Panc1 (cell line): Measurements from ENCODE around the gene ASXL3. TPM values are rescaled to one million over a fixed set of nuclear protein-coding genes. Genes with fewer than 3 reads are reported as not detected.

ENCODE experiments used
- ATAC-seq: fragments of 200-7000 bp; cut with Tn5 transposase; 2 replicates; pipeline ENCODE4 v1.9.1; 2020; ENCODE audit warnings: mild to moderate bottlenecking, moderate library complexity
- BruUV-seq: library from RNA; stranded (reverse); fragments of 400-500 nt; replicated peaks from 2 replicates; lab custom pipeline; 2021; lab: Mats Ljungman, UMichigan
- CTCF ChIA-PET: fragments of 300-600 bp; sonication (Branson Sonifier 250); formaldehyde crosslinking; loops from one replicate; lab custom pipeline; 2022; ENCODE audit warnings: antibody characterized with exemption; lab: Charles Lee
- POLR2A ChIA-PET: fragments of 300-600 bp; sonication (Branson Sonifier 250); formaldehyde crosslinking; loops from one replicate; lab custom pipeline; 2022; ENCODE audit warnings: antibody characterized with exemption; lab: Charles Lee
- DNase-seq: peaks from one replicate; pipeline ENCODE4 v3.0.0-alpha.2; 2010; ENCODE audit warnings: low read depth, low spot score
- H3K27ac ChIP-seq: 2 replicates; pipeline ENCODE4 v1.5.1; 2011; ENCODE audit warnings: mild to moderate bottlenecking, low read length, inconsistent platforms
- H3K27me3 ChIP-seq: fragments of 200-500 bp; sonication (Bioruptor generic); 2 replicates; pipeline ENCODE4 v1.6.0; 2014; ENCODE audit warnings: low read length, inconsistent platforms; ENCODE audit not compliant: control insufficient read depth, insufficient read depth
- H3K36me3 ChIP-seq: fragments of 200-500 bp; sonication (Bioruptor generic); 2 replicates; pipeline ENCODE4 v1.5.1; 2014; ENCODE audit warnings: inconsistent platforms, mild to moderate bottlenecking, low read length, moderate library complexity; ENCODE audit not compliant: control insufficient read depth, insufficient read depth
- H3K4me1 ChIP-seq: 2 replicates; pipeline ENCODE4 v1.5.1; 2011; ENCODE audit warnings: inconsistent platforms, mild to moderate bottlenecking, low read length, moderate library complexity; ENCODE audit not compliant: control insufficient read depth, insufficient read depth
- H3K4me3 ChIP-seq, 2 experiments: 2 replicates each; pipeline ENCODE4 v1.5.1; 2011 to 2012; ENCODE audit warnings: low read depth in 2 of 2, low read length in 2 of 2, mild to moderate bottlenecking in 2 of 2, inconsistent platforms in 1 of 2, moderate library complexity in 1 of 2
- H3K9me3 ChIP-seq: fragments of 200-500 bp; sonication (Bioruptor generic); 2 replicates; pipeline ENCODE4 v1.5.1; 2014; ENCODE audit warnings: low read depth, mild to moderate bottlenecking, inconsistent platforms, low read length, moderate library complexity; ENCODE audit not compliant: control insufficient read depth, insufficient read depth
- POLR2AphosphoS5 ChIP-seq: IDR thresholded peaks from 2 replicates; pipeline ENCODE4 v1.6.1; 2012; ENCODE audit warnings: mild to moderate bottlenecking, low read depth, low read length, moderate library complexity
- SIN3A ChIP-seq: IDR thresholded peaks from 2 replicates; pipeline ENCODE4 v1.6.1; 2012; ENCODE audit warnings: low read depth, mild to moderate bottlenecking, low read length, moderate library complexity, borderline replicate concordance; ENCODE audit not compliant: insufficient read depth
- TCF7L2 ChIP-seq: IDR thresholded peaks from 2 replicates; pipeline ENCODE4 v1.6.1; 2011; ENCODE audit warnings: mild to moderate bottlenecking, low read depth, low read length, inconsistent platforms
- in situ Hi-C: cut with HindIII; loops from 2 replicates; pipeline ENCODE4 v1.10.0; 2016; ENCODE audit warnings: low sequenced_read_pairs, low pct_unique_long_range_greater_than_20kb
- intact Hi-C: fragments of 100-400 bp; cut with micrococcal nuclease; formaldehyde crosslinking; loops from one replicate; pipeline ENCODE4 v1.10.0; 2022; ENCODE audit not compliant: unreplicated experiment
- total RNA-seq: library from RNA; stranded (reverse); gene quantifications from one replicate; pipeline ENCODE4 v1.2.1, GENCODE V29; 2021; ENCODE audit not compliant: unreplicated experiment
- TF ChIP-seq, protein P1 (sequence below): fragments of 450-650 bp; IDR thresholded peaks from 2 replicates; pipeline ENCODE4 v1.5.1; 2017; ENCODE audit warnings: mild to moderate bottlenecking
- TF ChIP-seq, protein P2 (sequence below), 2 experiments: IDR thresholded peaks; 2 replicates each; pipeline ENCODE4 v1.6.1; 2011 to 2012; ENCODE audit warnings: low read depth in 2 of 2, control low read depth in 1 of 2, low read length in 1 of 2, mild to moderate bottlenecking in 1 of 2, moderate library complexity in 1 of 2; ENCODE audit not compliant: insufficient read depth in 1 of 2

Gene ASXL3
- total RNA-seq, 1 experiment from 2014 or later = 0.74 TPM

DNA sequence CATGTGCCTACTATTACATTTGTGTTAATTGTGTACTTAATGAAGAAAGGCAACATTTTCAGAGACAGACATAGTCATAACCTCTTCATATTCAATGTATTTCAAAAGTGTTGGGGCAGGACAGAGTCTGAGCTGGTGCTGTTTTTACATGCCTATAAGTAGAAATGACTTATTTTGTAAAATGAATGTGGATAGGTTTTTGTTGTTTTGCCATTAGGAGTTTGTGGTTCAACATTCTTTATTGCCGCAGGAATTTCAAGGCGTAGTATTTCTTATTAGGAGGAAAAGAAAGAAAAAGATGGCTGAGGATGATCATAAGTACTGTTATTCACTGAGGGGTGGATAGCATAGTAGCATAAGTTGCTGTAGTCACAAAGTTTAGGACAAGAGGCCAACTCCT, 21.2 kb upstream of the ASXL3 start:
- H3K36me3 ChIP-seq = no peaks in the 10 kb centered on the region
- no peaks in the 10 kb centered on the region for H3K27me3 ChIP-seq
- H3K27ac ChIP-seq = no peak overlapping the region
- POLR2A ChIA-PET = no interaction called here
- ATAC-seq (no peak), DNase-seq (no peak)
- intact Hi-C loops (no loop called here), in situ Hi-C loops (no loop called here)
- no peak overlapping the region for H3K4me3 ChIP-seq
- H3K4me1 ChIP-seq = no peaks in the 10 kb centered on the region
- CTCF ChIA-PET = interaction anchor here (1.2 kb wide), 1 partner anchor 14 kb away, joined by 3 read pairs; no protein-coding TSS in a partner anchor
- TF ChIP-seq, protein P1, sequence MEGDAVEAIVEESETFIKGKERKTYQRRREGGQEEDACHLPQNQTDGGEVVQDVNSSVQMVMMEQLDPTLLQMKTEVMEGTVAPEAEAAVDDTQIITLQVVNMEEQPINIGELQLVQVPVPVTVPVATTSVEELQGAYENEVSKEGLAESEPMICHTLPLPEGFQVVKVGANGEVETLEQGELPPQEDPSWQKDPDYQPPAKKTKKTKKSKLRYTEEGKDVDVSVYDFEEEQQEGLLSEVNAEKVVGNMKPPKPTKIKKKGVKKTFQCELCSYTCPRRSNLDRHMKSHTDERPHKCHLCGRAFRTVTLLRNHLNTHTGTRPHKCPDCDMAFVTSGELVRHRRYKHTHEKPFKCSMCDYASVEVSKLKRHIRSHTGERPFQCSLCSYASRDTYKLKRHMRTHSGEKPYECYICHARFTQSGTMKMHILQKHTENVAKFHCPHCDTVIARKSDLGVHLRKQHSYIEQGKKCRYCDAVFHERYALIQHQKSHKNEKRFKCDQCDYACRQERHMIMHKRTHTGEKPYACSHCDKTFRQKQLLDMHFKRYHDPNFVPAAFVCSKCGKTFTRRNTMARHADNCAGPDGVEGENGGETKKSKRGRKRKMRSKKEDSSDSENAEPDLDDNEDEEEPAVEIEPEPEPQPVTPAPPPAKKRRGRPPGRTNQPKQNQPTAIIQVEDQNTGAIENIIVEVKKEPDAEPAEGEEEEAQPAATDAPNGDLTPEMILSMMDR = no peak
- no peak for TF ChIP-seq TCF7L2
- TF ChIP-seq, protein P2, sequence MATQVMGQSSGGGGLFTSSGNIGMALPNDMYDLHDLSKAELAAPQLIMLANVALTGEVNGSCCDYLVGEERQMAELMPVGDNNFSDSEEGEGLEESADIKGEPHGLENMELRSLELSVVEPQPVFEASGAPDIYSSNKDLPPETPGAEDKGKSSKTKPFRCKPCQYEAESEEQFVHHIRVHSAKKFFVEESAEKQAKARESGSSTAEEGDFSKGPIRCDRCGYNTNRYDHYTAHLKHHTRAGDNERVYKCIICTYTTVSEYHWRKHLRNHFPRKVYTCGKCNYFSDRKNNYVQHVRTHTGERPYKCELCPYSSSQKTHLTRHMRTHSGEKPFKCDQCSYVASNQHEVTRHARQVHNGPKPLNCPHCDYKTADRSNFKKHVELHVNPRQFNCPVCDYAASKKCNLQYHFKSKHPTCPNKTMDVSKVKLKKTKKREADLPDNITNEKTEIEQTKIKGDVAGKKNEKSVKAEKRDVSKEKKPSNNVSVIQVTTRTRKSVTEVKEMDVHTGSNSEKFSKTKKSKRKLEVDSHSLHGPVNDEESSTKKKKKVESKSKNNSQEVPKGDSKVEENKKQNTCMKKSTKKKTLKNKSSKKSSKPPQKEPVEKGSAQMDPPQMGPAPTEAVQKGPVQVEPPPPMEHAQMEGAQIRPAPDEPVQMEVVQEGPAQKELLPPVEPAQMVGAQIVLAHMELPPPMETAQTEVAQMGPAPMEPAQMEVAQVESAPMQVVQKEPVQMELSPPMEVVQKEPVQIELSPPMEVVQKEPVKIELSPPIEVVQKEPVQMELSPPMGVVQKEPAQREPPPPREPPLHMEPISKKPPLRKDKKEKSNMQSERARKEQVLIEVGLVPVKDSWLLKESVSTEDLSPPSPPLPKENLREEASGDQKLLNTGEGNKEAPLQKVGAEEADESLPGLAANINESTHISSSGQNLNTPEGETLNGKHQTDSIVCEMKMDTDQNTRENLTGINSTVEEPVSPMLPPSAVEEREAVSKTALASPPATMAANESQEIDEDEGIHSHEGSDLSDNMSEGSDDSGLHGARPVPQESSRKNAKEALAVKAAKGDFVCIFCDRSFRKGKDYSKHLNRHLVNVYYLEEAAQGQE (IDR thresholded peaks at IDR 0.05; ENCODE audit: insufficient read depth in 1 of 2, low read depth in 2 of 2, low read length in 1 of 2) = no peak
- TF ChIP-seq SIN3A = no peak
- no peak for TF ChIP-seq POLR2AphosphoS5
- BruUV-seq = no TSS peak
- no peaks in the 10 kb centered on the region for H3K9me3 ChIP-seq

DNA sequence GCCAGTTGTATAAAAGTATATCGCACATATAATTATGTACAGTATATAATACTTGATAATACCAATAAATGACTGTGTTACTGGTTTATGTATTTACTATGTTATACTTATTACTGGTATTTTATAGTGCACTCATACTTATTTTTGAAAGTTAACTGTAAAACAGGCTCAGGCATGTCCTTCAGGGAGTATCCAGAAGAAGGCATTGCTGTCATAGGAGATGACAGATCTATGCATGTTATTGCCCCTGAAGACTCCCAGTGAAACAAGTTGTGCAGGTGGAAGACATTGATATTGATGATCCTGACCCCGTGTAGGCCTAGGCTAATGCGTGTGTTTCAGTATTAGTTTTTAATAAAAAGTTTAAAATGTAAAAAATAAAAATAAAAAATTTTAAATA, 20.3 kb upstream of the ASXL3 start:
- Histone ChIP-seq H3K27me3 (no peaks in the 10 kb centered on the region), H3K27ac (no peak overlapping the region), H3K4me1 (no peaks in the 10 kb centered on the region), H3K9me3 (no peaks in the 10 kb centered on the region), H3K4me3 (no peak overlapping the region), H3K36me3 (no peaks in the 10 kb centered on the region)
- in situ Hi-C loops (no loop called here), intact Hi-C loops (no loop called here)
- BruUV-seq = no TSS peak
- POLR2A ChIA-PET = no interaction called here
- CTCF ChIA-PET = interaction anchor here (1.2 kb wide), 1 partner anchor 13 kb away, joined by 3 read pairs; no protein-coding TSS in a partner anchor
- DNase-seq (no peak), ATAC-seq (no peak)
- TF ChIP-seq, protein P1 = no peak
- TF ChIP-seq, protein P2 (IDR thresholded peaks at IDR 0.05; ENCODE audit: insufficient read depth in 1 of 2, low read depth in 2 of 2, low read length in 1 of 2) = no peak
- TF ChIP-seq SIN3A (no peak), TCF7L2 (no peak)
